ENCODE data around the gene CD70.
"Not testable (repeated sequence)": the region's sequence is repeated elsewhere in the genome, so short reads cannot be mapped to it uniquely, and the experiment has no call there.

GRCh38 chr19:6640333-6640732, 49.4 kb upstream of the CD70 start:
- not testable (repeated sequence) for TF ChIP-seq YY1 (IDR thresholded peaks at IDR 0.05; ENCODE audit: insufficient read depth, insufficient read length); SUZ12 (IDR thresholded peaks at IDR 0.05; ENCODE audit: extremely low read depth, insufficient read depth, insufficient read length)

All from NT2/D1 (cell line).